GM12891 (cell line): ENCODE results near the gene FLT4.

ENCODE experiments used
- PAX5 ChIP-seq: IDR thresholded peaks from 2 replicates; pipeline ENCODE4 v1.6.1; 2011; ENCODE audit warnings: low read length, moderate library complexity, mild to moderate bottlenecking; ENCODE audit not compliant: insufficient read depth, severe bottlenecking
- POLR2A ChIP-seq: IDR thresholded peaks from 2 replicates; pipeline ENCODE4 v1.6.1; 2011; ENCODE audit warnings: low read depth, low read length, control low read depth
- POLR2AphosphoS5 ChIP-seq: IDR thresholded peaks from 2 replicates; pipeline ENCODE4 v1.6.1; 2011; ENCODE audit warnings: low read depth, low read length, control low read depth
- POU2F2 ChIP-seq: IDR thresholded peaks from 2 replicates; pipeline ENCODE4 v1.6.1; 2011; ENCODE audit warnings: low read depth, mild to moderate bottlenecking, control low read depth, low read length, moderate library complexity
- SPI1 ChIP-seq: IDR thresholded peaks from 2 replicates; pipeline ENCODE4 v1.6.1; 2011; ENCODE audit warnings: low read depth, low read length, control low read depth
- TAF1 ChIP-seq: IDR thresholded peaks from 2 replicates; pipeline ENCODE4 v1.6.1; 2011; ENCODE audit warnings: low read depth, low read length, control low read depth

DNA sequence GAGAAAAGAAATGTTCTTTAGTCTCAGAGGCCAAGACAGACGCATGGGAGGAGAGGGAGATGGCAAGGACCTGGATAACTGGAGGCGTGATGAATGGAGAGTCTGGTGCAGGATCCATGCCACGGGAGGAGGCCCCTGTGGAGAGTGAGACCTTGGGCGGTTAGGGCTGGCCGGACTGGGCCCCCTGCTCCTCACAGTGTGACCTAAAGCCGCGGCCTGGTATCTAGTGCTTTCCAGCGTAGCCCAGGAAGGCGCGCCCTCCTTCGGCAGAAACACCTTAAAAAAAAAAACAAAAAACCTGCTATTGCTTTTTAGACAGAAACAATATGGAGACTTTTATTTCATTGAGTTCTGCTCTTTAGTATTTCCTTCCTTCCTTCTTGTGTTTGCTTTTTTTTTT is 91.2 kb downstream of the FLT4 start:
- TF ChIP-seq POLR2AphosphoS5 (no peak), POLR2A (no peak), TAF1 (no peak), POU2F2 (no peak), PAX5 (no peak), SPI1 (no peak)
